ENCODE results near the gene PAX5.
"Not testable (repeated sequence)": the region's sequence is repeated elsewhere in the genome, so short reads cannot be mapped to it uniquely, and the experiment has no call there.

PAX5 gene

DNA sequence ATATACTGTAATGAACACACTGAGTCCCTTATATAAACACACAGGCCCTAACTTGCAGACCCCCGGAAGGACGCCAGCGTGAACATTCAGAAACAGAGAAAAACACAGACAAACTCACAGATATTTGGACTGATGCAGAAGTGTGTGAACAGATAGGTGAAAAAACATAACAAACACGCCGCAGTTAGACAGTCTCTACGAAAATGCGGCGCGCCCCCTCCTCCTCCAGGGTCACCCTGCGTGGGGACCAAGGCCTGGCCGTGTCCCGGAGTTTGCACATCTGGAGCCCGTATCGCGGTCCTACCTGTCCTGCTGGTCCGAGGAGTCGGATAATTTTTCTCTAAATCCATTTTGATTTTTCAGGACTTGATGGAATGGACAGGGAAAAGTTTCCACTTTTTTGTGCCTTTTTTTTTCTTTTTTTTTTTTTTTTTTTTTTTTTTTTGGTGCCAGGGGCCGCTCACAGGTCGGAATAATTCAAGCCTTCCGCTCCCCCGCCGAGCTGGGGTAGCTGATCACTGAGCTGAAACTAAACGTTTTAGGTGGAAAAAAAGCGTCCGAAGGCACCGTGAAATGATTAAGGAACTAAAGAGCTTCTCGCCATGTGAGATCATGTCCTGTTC, at the start of gene PAX5:
Gene PAX5, minus strand, starts transcription at position 587 of the 623 bp plus-strand sequence. Its CDS starts 237 bp downstream, at position 350.
- no peak for DNase-seq (ENCODE audit: low spot score)

DNA sequence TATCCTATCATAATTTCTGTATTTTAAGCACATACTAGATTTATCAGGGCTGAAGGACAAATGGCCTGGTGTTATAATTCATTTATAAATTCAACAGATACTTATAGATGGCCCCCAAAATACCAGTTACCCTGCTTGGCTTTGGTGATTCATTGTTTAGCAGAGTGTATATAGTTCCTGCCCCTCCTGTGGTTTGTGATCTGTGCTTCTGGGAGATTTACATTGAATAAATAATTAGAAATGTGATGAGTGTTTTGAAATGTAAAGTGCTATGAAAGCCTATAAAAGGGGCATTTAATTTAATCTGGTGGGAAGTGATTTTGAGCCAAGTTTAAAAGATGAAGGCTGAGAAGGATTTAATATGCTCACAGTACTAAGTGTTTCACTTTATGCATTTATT, 49.6 kb upstream of the PAX5 start:
- DNase-seq (ENCODE audit: low spot score) = no peak

DNA sequence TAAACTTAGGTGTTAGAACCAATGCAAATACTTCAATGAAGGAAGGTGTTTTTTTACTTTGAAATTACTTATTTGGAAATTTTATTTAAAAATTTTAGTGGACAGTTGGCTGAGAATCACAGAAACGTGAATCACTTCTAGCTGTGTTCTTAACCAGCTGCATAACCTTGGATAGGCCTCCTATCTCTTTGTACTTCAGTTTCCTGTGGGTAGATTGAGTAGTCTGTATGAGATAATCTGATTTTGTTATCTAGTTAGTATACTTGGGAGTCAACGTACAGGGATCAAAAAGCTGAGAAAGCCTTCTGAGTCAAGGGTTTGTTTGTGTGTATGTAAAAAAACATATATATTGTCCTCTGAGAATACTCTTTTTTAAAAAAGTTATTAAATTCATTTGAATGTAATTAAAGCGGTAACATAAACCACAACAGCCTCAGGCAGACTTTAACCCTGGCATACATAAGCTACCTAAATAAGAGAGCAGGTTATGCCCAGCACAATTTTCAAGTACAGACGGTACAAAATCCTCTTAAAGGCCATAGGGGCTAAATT, 48.2 kb upstream of the PAX5 start:
- no peak for DNase-seq (ENCODE audit: low spot score)

DNA sequence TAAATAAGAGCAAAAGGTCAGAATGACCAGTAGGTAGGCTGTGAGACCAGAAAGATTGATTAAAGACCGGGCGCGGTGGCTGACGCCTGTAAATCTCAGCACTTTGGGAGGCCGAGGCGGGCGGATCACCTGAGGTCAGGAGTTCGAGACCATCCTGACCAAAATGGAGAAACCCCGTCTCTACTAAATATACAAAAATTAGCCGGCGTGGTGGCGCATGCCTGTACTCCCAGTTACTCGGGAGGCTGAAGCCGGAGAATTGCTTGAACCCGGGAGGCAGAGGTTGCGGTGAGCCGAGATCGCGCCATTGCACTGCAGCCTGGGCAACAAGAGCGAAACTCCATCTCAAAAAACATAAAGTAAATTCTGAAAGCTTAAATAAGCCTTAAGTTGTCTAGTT, 47.4 kb upstream of the PAX5 start:
- DNase-seq (ENCODE audit: low spot score) = not testable (repeated sequence)

DNA sequence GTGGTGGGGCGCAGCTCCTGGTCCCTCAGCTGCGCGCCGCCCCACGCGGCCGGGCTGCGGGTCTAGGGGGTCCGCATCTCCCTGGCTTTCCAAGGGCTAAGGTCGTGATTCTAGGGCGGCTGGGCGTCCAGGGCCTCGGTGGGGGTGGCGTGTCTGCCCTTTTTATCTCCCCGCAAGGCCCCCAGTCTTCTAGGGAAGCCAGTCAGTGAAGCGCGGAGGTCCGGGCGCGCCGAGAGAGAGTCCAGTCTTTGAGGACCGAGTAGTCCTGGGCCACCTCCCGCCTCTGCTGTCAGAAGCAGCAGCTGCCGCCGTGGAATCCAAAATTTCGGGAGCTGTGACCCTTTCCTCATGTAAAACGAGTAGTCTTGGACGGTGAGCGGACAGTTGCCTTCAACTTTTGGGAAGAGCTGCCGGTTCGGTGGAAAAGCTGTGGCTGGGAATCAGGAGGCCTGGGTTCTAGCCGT, 46.1 kb upstream of the PAX5 start:
- not testable (repeated sequence) for DNase-seq (ENCODE audit: low spot score)

DNA sequence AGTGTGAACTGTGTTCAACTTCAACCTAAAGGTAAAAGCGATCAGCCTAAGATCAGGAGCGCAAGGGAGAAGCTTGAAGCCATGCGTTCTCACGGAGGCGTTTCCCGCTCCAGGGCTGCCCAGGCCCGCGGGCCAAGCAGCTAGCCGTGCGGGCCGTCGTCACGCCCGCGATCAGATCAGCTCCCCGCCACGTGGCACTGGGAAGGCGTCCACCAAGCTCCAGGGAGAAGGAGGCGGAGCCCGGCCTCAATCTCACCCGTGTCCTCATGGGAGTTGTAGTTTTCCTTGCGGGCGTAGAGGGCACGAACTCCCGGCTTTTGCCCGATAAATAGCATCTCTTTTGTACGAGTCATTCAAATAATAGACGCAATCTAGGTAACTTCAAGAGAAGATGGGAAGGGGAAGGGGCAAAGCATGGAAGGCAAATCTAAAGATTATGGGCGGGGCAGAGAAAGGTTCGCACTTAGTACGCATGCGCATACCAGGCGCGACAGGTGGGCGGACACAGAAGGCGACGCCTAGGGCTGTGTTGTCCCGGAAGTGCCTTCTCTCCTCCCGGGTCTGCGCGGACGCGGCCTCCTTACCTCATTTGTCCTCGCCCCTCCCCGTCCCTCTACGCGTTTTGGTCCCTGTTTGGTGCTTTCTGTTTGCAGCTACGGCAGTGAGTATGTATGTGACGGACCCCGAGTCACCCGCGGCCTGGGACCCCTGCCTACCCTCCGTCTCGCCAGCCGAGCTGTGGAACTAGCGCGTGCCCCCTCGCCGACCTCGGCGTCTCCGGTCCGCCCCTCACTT, 45.5 kb upstream of the PAX5 start:
- peak; percentile 95 for DNase-seq (ENCODE audit: low spot score)

DNA sequence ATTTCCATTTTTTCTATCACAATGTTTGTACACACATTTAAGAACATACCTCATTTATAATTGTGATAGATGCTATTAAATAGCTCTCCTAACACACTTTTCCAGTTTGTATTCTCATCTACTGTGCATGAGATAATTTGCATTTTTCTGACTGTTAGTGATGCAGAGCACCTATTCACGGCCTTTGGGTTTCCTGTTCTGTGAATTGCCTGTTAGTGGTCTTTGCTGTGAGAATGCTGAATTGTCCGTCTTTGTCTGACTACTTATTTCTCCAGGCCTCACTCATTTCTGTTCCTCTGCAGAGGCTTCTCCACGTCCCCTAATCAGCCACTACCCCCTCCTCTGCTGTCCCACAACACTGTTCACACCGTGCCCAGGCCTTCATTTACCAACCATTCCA, 40.7 kb upstream of the PAX5 start:
- not testable (repeated sequence) for DNase-seq (ENCODE audit: low spot score)

DNA sequence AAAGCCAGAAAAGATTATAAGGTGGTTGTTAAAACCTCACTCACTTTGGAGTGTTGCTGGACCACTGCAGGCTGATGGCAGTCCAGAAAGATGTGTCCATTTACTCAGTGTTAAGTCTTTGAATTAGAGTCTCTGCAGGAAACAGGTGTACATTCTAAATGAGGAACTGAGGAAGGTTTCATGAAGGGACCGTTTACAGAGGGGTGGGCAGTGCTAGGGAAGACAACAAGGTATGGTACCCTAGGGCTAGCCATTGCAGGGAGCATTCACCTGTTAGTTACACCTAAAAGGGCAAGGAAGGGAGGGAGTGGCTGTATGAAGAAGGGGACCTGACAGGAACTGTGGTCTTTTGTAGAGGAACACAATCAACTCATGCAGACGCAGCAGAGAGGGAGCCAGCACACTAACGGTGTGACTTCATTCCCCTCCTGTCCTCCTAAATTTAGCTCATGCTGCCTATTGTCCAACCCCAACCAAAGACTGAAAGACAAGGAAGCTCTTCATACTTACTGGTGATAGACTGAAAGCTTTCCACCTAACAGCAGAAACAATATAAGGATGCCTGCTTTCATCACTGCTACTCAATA, 32.2 kb upstream of the PAX5 start:
- DNase-seq (ENCODE audit: low spot score) = no peak

DNA sequence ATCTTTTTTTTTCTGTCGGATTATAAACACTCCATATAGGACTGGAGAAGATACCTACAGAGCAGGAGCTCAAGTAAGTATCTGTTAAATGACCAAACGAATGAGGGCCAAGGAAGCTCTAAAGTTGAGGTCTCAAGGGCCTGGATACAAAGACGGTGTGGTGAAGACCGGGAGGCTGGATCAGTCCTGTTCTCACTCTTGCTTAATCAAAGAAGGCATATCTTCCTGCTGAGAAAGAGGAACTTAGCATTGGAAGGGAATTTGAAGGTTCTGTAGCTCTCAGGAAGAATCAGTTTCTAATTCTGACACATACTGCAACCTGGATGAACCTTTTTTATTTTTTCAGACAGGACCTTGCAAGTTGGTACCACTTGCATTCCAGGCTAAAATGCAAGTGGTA, 28.3 kb upstream of the PAX5 start:
- no peak for DNase-seq (ENCODE audit: low spot score)

DNA sequence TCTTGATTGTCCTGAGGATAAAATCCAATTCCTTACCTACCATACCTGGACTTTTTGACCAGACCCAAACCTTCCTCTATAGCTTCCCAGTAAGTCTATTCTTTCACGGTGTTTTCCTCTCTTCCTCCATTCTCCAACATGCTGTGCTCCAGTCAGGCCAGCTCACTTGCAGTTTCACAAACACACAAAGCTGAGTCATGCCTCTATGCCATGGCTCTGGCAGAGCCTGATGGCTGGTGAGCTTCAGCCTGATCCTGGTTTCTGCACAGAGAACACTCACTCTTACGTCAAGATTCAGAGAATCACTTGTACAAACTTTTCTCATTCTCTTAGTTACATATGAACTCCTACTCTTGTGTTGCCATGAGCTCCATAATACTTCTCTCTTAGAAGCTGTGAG, 27.7 kb upstream of the PAX5 start:
- DNase-seq (ENCODE audit: low spot score) = peak; percentile 9

DNA sequence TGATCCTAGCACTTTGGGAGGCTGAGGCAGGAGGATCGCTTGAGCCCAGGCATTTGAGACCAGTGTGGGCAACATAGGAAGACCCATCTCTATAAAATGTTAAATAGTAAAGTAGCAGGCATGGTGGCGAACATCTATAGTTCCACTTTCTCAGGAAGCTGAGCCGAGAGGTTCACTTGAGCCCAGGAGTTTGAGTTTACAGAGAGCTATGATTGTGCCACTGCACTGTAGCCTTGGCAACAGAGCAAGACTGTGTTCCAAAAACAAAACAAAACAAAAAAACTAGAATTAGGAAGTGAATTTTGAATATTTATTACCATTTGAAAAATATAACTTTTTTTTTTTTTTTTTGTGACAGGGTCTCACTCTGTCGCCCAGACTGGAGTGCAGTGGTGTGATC, 26.8 kb upstream of the PAX5 start:
- no peak for DNase-seq (ENCODE audit: low spot score)

DNA sequence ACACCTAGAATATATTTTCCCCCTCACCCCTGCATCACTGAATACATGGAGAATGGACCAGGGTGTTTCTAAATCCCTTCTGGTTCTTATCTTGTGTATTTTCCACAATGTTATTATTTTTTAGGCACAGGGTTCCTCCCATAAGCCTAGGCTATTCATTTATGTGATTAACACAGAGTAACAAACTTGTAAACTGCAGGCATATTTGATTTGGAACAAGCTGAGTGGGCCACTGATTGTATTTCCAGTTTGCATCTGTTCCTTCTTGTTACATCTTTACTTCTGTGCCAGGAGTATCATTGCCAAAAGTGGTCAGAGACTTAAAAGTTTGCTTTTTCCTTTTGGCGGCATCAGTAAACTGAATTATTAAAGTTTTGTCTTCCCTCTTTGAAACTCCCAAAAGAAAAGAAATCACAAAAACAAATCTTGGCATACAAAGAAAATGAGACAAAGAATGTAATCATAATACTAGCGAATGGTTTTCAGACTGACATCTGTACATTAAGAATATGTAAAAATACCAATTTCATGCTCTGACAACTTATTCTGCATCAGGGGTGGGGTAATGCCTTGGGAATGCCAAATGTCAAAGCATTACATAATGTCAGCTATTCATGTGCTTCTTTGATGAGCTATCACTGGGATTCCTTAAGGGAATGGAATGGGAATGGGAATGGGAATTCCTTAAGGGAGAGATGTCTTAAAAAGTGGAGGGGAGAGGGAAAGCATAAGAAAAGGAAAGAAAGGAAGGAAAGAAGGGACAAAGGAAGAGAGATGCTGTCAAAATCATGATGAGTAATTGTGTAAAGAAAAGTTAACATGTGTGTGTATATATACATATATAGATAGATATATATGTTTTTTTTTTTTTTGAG, 22.2 kb upstream of the PAX5 start:
- no peak for DNase-seq (ENCODE audit: low spot score)

DNA sequence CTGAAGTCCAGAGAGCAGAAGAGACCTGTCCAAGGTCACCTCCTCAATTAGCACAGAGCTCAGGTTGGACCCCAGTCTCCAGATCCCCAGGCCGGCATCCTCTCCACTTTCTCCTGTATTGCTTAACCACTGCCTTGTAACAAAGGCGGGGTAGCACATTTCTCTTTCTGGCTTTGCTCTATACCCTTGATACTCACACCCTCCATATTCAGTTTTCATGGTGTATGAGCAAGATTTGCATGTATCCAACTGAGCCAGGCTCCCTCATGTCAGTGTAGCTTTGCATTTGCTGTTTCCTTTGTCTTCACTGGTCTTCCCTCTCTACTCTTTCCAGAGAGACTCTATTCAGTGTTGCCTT, 20.3 kb upstream of the PAX5 start:
- DNase-seq (ENCODE audit: low spot score) = not testable (repeated sequence)

DNA sequence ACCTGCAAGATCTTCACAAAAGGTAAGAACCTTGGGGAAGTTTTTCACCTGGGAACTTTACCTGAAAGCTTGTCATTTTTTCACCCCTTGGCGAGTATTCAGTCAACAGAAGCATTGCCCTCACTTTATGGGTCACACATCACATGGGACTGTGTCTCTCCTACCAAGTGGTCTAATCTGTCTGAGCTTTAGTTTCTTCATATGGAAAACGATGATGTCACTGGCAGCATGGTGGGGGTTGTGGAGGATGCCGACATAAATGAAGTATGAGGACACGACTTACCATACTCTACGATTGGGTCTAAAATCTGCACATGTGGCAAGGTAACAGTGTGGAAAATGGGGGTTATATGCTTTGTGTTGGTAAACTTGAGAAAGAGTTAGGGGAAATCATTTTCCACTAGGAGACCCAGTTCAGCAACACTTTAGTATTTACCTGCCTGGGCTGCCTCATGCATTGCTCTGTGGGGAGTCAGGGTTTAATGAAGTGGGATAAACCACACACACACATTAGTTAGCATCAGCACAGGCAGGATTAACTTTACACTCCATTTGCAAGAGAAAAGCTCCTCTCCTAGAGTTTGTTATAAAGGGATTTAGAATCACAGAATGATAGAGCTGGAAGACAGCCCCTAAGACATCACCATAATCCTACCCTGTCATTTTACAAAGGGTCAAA, 19.8 kb upstream of the PAX5 start:
- no peak for DNase-seq (ENCODE audit: low spot score)

DNA sequence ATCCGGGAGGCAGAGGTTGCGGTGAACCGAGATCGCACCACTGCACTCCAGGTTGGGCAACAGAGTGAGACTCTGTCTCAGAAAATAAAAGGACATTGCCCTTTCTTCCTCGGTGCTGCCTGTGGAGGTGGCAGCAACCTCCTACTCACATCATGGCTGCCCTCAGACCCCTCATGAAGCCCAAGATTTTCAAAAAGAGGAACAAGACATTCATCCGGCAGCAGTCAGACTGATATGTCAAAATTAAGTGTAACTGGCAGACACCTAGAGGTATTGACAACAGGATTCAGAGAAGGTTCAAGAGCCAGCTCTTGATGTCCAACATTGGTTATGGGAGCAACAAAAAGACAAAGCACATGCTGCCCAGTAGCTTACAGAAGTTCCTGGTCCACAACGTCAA, 12.6 kb upstream of the PAX5 start:
- DNase-seq (ENCODE audit: low spot score) = no peak

DNA sequence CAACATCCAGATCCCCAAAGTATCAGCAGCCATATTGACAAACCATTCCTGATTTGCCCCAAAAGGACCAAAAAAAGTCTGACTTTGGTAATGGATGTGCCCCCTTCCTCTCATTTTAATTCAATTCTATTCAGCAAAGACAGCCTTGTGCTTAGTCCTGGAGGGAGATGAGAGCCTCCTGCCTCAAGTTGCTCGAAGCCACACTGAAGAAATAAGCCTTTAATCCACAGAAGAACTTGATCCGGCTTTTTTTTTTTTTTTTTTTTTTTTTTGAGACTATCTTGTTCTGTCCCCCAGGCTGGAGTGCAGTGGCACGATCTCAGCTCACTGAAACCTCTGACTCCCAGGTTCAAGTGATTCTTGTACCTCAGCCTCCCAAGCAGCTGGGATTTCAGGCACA, 8.4 kb upstream of the PAX5 start:
- no peak for DNase-seq (ENCODE audit: low spot score)

DNA sequence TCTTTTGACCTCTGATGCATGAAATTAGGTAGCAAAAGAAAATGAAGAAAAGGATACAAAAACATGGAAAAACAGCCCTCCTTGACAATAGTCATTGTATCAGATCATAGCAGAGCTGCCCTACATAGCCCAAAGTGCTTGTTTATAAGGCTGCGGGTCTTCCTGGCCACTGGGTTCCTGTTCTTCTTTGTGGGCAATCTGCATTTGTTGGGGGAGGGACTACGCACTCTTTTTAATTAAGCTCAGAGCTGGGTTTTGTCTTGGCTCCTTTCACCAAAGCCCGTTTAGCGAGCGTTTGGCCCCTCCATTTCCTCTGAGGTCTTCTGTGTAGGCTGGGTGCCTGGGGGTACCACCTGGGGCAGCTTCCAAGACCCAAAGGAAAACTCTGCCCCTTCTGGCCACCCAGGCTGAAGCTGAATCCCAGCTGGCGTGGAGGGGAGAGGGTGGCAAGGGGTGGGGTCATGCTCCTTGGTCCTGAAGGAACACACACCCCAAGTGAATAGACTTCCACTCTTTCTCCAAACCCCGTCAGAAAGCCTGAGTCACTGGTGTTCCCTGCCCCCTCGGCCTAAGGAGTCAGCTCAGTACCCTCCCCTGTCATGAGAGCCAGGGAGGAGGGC, 6.5 kb upstream of the PAX5 start:
- DNase-seq (ENCODE audit: low spot score) = no peak

DNA sequence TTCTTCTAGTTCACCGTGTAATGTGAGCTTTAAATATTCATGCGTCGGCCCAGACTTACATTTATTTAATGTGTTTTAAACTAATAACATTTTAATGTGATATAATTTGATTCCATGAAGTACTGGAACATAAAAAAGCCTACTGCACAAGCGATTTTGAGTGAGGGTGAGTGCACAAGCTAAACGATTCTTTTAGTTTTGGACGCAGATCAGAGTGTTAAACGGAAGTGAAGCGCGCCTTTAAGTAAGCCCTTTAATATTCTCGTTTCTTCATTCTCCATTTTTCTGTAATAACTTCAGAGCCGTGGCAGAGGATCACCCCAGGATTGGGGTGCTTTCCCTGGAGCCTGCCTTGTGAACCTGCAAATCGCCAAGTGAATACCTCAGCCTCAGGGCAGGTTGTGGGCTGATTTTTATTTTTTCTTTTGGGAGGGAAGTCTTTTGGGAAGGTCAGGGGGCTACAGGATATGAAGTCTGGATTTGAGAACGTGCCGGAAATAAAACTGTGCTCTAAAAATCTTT, 4.9 kb upstream of the PAX5 start:
- no peak for DNase-seq (ENCODE audit: low spot score)

DNA sequence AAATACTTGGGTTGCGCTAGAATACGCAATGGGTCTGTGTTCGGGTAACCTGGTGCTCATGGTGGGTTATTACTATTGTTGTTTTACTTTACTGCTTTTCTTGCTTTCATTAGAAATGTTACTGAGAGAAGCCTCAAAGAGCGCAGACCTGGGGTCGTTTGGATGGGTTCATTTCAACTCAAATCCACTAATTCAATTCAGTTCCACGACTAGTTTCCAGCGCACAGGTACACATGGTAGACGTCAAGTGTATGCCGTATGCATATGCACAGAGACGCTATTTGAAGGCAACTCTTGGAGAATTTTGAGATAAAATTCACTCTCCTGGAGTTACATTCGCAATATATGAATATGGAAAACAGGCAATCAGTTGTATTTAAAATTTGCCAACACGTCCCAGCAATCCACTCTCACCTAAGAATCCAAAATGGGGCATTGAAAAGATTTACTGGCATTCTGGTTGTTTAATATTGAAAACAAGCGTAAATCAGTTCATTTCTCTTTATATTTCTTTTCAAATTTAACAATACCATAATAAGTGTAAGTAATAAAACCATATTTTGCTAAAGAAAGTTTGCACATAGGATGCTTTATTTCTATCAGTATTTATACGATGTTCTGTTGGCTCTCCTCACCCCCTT, 4.4 kb upstream of the PAX5 start:
- DNase-seq (ENCODE audit: low spot score) = no peak
